Measurements from ENCODE around the gene IL1RAPL2.

DNA sequence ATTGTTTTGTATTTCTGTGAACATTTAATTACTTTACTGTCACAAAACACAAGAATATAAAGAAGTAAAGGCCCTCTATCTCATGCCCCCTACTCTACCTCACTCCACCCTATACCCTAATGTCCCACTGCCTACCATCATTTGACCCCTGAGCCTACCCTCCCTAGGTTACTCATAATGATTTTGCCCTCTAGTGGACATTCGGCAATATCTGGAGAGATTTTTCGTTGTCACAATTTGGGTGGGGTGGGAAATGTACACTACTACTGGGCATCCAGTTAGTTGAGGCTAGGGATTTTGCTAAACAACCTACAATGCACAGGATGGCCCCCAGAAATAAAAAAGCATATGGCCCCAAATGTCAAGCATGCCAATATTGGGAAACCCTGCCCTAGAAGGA, 644.3 kb downstream of the IL1RAPL2 start:
- TF ChIP-seq, protein P1, sequence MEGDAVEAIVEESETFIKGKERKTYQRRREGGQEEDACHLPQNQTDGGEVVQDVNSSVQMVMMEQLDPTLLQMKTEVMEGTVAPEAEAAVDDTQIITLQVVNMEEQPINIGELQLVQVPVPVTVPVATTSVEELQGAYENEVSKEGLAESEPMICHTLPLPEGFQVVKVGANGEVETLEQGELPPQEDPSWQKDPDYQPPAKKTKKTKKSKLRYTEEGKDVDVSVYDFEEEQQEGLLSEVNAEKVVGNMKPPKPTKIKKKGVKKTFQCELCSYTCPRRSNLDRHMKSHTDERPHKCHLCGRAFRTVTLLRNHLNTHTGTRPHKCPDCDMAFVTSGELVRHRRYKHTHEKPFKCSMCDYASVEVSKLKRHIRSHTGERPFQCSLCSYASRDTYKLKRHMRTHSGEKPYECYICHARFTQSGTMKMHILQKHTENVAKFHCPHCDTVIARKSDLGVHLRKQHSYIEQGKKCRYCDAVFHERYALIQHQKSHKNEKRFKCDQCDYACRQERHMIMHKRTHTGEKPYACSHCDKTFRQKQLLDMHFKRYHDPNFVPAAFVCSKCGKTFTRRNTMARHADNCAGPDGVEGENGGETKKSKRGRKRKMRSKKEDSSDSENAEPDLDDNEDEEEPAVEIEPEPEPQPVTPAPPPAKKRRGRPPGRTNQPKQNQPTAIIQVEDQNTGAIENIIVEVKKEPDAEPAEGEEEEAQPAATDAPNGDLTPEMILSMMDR (IDR thresholded peaks at IDR 0.05) = no peak
- TF ChIP-seq POLR2AphosphoS5 (IDR thresholded peaks at IDR 0.05) = no peak

Data from transverse colon (tissue), 4 donors.